Measurements from ENCODE around the gene POLR2L. TPM values are rescaled to one million over a fixed set of nuclear protein-coding genes. Genes with fewer than 3 reads are reported as not detected.

POLR2L gene
- total and polyA plus RNA-seq, 2 of the 13 experiments (the other 11 are each of a cell fraction or from before 2014, with no cell fraction given) = 104 to 114 TPM

DNA sequence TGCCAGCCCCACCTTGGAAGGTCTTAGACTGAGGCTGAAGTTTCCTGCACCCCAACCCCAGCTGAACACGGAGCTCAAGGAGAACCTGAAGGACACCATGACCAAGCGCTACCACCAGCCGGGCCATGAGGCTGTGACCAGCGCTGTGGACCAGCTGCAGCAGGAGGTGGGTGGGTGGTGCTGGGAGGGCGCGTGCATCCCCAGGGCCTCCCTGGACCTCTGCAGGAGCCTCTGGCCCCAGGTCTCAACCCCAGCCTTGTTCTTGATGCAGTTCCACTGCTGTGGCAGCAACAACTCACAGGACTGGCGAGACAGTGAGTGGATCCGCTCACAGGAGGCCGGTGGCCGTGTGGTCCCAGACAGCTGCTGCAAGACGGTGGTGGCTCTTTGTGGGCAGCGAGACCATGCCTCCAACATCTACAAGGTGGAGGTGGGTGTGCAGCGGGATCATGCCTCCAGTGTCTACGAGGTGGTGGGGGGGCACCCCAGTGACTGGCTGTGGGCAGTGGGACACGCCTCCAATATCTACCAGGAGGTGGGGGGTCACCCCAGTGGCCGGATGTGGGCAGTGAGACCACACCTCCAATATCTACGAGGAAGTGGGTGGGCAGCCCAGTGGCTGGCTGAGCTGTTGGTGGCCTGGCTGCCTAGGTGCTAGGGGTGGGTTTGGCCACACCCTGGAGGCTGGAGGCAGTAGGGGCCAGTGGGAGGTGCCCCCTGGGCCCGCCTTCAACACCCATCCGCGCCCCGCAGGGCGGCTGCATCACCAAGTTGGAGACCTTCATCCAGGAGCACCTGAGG, 4.9 kb downstream of the POLR2L start:
- Histone ChIP-seq H3K27ac (ENCODE audit: extremely low read length, insufficient read depth, low read length) (peak overlapping the region; percentile 53), H3K4me1 (ENCODE audit: insufficient read depth, low read length) (peaks cover 66% of the 10 kb centered on the region), H3K9me3 (ENCODE audit: low read length) (no peaks in the 10 kb centered on the region), H2AFZ (ENCODE audit: low read length) (no peak overlapping the region), H3K36me3 (replicated peaks in 1 of 2; ENCODE audit: control insufficient read depth in 1 of 2, insufficient read depth in 2 of 2, low read length in 2 of 2) (peaks cover 9 to 36% of the 10 kb centered on the region in 2 experiments), H3K4me2 (ENCODE audit: low read depth, low read length) (no peak overlapping the region), H3K4me3 (replicated peaks in 1 of 3; ENCODE audit: insufficient read depth in 1 of 3, low read depth in 2 of 3, low read length in 3 of 3) (no peak overlapping the region), H3K9ac (ENCODE audit: insufficient read depth, low read depth, low read length) (no peak overlapping the region), H3K27me3 (ENCODE audit: control insufficient read depth in 1 of 2, insufficient read depth in 2 of 2, low read length in 2 of 2) (no peaks in the 10 kb centered on the region), H3K79me2 (ENCODE audit: insufficient read depth, low read length) (peaks cover 36% of the 10 kb centered on the region), H4K20me1 (ENCODE audit: insufficient read depth, low read length) (peaks cover 20% of the 10 kb centered on the region; the same call in 1 of the 2 replicates)
- POLR2A ChIA-PET = interaction anchor here (0.7 to 16.1 kb wide), 3 partner anchors 8 to 41 kb away, joined by 3 to 264 read pairs (median 141); partner anchors contain the start of genes CD151, CRACR2B and PNPLA2
- FAIRE-seq (no peak), ATAC-seq (no peak), DNase-seq (ENCODE audit: low spot score) (no peak)
- BruUV-seq (replicated peaks) = no TSS peak
- 94% methylated on average over 11 of the region's 22 CpGs for WGBS (ENCODE audit: low lambda C conversion rate)
- CTCF ChIA-PET (ENCODE audit: low intra/inter-chr PET ratio, low total read pairs) = no interaction called here
- in situ Hi-C loops (cut with HindIII; ENCODE audit: extremely low pct_ligation_motif_present, low pct_unique_long_range_greater_than_20kb) = no loop called here
- intact Hi-C loops (cut with micrococcal nuclease; ENCODE audit: unreplicated experiment) = no loop called here
- TF ChIP-seq JUN (CRISPR knock-in tag; IDR thresholded peaks at IDR 0.05) = no peak
- 0 out of 2 replicates have a peak, but pooled peaks have one; percentile 30 for TF ChIP-seq HNRNPL (IDR thresholded peaks at IDR 0.05; ENCODE audit: low read depth, low read length)
- TF ChIP-seq GPN1 (CRISPR knock-in tag; IDR thresholded peaks at IDR 0.05; ENCODE audit: borderline replicate concordance) = no peak
- TF ChIP-seq ZEB1 (IDR thresholded peaks at IDR 0.05; ENCODE audit: insufficient replicate concordance, low read depth) = no peak
- peak; percentile 97 for TF ChIP-seq AGO2 (optimal IDR thresholded peaks at IDR 0.05; ENCODE audit: low read depth, low read length)
- 0 out of 2 replicates have a peak, but pooled peaks have one; percentile 5 for TF ChIP-seq KDM2A (CRISPR knock-in tag; IDR thresholded peaks at IDR 0.05; ENCODE audit: borderline replicate concordance, low read depth)
- TF ChIP-seq DMAP1 (CRISPR knock-in tag; IDR thresholded peaks at IDR 0.05) = no peak
- TF ChIP-seq, protein P1, sequence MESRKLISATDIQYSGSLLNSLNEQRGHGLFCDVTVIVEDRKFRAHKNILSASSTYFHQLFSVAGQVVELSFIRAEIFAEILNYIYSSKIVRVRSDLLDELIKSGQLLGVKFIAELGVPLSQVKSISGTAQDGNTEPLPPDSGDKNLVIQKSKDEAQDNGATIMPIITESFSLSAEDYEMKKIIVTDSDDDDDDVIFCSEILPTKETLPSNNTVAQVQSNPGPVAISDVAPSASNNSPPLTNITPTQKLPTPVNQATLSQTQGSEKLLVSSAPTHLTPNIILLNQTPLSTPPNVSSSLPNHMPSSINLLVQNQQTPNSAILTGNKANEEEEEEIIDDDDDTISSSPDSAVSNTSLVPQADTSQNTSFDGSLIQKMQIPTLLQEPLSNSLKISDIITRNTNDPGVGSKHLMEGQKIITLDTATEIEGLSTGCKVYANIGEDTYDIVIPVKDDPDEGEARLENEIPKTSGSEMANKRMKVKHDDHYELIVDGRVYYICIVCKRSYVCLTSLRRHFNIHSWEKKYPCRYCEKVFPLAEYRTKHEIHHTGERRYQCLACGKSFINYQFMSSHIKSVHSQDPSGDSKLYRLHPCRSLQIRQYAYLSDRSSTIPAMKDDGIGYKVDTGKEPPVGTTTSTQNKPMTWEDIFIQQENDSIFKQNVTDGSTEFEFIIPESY (CRISPR knock-in tag; IDR thresholded peaks at IDR 0.05) = peak; percentile 89
- peak; percentile 37; the same call in 1 of the 2 replicates for TF ChIP-seq POLR2G (IDR thresholded peaks at IDR 0.05; ENCODE audit: low read depth, low read length)
- TF ChIP-seq ZNF496 (CRISPR knock-in tag; IDR thresholded peaks at IDR 0.05; ENCODE audit: insufficient replicate concordance) = no peak
- TF ChIP-seq ZSCAN9 (CRISPR knock-in tag; IDR thresholded peaks at IDR 0.05; ENCODE audit: borderline replicate concordance) = no peak
- TF ChIP-seq ZKSCAN8 (CRISPR knock-in tag; IDR thresholded peaks at IDR 0.05; ENCODE audit: borderline replicate concordance) = no peak
- TF ChIP-seq, protein P2, sequence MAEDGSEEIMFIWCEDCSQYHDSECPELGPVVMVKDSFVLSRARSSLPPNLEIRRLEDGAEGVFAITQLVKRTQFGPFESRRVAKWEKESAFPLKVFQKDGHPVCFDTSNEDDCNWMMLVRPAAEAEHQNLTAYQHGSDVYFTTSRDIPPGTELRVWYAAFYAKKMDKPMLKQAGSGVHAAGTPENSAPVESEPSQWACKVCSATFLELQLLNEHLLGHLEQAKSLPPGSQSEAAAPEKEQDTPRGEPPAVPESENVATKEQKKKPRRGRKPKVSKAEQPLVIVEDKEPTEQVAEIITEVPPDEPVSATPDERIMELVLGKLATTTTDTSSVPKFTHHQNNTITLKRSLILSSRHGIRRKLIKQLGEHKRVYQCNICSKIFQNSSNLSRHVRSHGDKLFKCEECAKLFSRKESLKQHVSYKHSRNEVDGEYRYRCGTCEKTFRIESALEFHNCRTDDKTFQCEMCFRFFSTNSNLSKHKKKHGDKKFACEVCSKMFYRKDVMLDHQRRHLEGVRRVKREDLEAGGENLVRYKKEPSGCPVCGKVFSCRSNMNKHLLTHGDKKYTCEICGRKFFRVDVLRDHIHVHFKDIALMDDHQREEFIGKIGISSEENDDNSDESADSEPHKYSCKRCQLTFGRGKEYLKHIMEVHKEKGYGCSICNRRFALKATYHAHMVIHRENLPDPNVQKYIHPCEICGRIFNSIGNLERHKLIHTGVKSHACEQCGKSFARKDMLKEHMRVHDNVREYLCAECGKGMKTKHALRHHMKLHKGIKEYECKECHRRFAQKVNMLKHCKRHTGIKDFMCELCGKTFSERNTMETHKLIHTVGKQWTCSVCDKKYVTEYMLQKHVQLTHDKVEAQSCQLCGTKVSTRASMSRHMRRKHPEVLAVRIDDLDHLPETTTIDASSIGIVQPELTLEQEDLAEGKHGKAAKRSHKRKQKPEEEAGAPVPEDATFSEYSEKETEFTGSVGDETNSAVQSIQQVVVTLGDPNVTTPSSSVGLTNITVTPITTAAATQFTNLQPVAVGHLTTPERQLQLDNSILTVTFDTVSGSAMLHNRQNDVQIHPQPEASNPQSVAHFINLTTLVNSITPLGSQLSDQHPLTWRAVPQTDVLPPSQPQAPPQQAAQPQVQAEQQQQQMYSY (CRISPR knock-in tag; IDR thresholded peaks at IDR 0.05) = no peak
- no peak for TF ChIP-seq ZNF879 (CRISPR knock-in tag; IDR thresholded peaks at IDR 0.05)
- TF ChIP-seq, protein P3, sequence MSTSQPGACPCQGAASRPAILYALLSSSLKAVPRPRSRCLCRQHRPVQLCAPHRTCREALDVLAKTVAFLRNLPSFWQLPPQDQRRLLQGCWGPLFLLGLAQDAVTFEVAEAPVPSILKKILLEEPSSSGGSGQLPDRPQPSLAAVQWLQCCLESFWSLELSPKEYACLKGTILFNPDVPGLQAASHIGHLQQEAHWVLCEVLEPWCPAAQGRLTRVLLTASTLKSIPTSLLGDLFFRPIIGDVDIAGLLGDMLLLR (CRISPR knock-in tag; IDR thresholded peaks at IDR 0.05) = no peak
- TF ChIP-seq, protein P4, sequence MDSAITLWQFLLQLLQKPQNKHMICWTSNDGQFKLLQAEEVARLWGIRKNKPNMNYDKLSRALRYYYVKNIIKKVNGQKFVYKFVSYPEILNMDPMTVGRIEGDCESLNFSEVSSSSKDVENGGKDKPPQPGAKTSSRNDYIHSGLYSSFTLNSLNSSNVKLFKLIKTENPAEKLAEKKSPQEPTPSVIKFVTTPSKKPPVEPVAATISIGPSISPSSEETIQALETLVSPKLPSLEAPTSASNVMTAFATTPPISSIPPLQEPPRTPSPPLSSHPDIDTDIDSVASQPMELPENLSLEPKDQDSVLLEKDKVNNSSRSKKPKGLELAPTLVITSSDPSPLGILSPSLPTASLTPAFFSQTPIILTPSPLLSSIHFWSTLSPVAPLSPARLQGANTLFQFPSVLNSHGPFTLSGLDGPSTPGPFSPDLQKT (CRISPR knock-in tag; IDR thresholded peaks at IDR 0.05; ENCODE audit: borderline replicate concordance) = no peak
- TF ChIP-seq ESRRA (CRISPR knock-in tag; IDR thresholded peaks at IDR 0.05; ENCODE audit: low read depth) = no peak
